Kasumi-1 (cell line): ENCODE measurements around the gene FKBP1A.
"Not testable (repeated sequence)": the region's sequence is repeated elsewhere in the genome, so short reads cannot be mapped to it uniquely, and the experiment has no call there.

ENCODE experiments used
- DNase-seq, 2 experiments: peaks; one replicate each; lab custom pipeline; 2025; lab: John Stamatoyannopoulos, UW

Gene FKBP1A

DNA sequence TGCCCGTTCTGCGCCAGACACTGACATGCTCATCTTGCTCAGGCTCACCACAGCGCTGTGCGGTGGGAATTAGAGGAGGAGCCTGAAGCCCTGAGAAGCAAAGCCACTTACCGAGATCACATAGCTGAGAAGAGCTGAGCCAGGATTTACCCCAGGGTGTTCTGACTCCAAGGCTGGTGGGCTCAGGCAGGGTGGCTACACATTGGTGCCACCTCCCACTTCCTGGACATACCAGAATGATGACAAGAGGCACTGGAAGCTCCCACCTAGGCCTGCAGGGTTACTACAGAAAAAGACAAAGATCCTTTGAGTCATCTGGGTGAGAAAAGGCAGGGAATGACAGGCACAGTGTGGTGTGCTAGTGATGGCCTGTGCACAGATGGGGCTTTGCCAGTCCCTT, 24.4 kb upstream of the FKBP1A start:
- no peak for DNase-seq

DNA sequence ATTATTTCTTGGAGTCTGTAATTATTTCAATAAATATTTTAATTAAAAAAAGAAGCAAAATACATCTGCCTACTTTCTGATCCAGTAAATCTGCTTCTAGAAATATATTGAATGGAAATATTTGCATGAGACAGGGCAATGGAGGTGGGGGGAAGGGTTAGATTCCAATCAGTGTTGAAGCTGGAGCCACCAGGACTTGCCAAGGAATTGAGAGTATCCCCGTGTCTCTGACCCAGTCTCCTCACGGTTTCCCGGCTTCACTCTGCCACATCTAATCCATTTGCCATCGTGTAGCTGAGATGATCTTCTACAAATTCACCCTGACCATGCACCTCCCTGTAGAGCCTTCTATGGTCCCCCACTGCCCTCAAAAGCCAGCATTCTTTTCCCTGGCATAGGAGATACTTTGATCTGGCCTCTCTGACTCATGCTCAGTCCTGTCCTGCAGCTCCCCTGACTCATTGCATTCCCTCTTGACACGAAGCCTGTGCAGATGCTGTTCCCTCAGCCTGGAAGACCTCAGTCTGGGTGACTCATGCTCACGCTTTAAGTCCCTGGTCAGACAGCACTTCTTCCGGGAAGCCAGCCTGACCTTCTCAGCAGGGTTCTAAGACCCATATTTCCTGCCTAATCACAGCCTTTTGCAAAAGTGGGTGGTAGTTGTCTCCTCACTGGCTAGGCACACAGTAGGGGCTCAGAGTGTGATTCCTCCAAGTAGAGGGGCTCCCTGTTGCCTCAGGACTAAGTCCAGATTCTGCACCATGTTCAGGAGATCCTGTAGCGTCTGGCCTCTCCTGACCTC, 23.0 kb upstream of the FKBP1A start:
- DNase-seq = no peak

DNA sequence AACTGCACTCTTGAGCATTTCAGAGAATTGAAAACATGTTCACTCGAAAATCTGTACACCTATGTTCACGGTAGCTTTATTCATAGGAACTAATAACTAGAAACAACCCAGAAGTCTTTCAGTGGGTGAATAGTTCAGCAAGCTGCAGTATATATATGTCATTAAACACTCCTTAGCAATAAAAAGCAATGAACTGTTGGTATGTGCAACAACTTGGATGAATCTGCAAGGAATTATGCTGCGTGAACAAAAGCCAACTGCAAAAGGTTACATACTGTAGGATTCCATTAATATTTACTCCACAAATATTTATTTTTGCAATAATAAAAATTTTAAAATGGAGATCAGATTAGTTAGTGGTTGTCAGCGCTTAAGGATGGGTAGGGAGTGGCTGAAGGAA, 22.1 kb upstream of the FKBP1A start:
- DNase-seq = no peak

DNA sequence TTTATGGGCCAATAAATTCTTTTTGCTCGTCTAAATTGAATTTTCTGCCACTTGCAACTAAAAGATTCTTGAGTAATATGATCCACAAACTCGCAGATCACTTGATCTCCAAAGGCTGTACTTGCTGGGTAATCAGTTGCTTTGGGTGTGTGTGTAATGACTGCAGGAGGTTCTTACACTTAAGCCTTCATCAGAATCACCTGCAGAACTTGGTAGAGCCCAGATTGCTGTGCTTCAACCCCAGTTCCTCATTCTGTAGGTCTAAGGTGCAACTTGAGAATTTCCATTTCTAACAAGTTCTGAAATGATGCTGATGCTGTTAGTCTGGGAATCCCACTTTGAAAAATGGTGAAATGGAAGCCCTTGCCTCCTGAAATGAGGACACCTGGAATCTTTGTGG, 12.9 kb upstream of the FKBP1A start:
- no peak for DNase-seq

DNA sequence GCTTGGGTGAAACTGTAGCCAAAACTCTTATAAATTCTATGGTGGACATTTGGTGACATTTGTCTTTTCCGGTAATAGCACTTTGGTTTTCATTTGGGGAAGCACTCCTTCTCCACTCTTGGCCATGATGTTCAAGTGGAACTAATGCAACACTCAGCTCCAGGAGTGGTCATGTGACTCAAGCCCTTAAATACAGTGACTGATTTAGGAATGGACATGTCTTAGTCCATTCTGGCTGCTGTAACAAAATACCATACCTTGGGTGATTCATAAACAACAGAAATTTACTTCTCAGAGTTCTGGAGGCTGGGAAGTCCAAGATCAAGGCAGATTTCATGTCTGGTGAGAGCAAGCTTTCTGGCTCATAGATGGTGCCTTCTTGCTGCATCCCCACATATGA, 10.8 kb upstream of the FKBP1A start:
- DNase-seq = no peak

DNA sequence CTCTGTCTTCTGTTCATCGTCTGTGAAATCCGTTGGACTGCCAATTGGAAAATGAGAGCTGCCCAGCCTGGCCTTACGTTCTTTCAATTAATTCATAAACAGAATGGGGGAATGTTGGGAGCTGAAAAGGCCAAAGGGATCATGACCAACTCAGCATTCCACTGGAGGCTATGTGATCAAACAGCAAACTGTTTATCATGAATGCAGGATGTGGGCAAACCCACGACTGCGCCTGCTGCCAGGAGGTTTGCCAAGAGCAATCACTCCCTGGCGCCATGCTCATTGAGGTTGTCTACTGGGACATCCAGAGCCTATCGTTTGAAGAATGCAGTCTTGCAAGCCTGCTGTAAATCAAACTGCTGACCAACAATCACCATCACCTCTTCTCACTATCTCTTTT, 9.3 kb upstream of the FKBP1A start:
- DNase-seq = no peak

DNA sequence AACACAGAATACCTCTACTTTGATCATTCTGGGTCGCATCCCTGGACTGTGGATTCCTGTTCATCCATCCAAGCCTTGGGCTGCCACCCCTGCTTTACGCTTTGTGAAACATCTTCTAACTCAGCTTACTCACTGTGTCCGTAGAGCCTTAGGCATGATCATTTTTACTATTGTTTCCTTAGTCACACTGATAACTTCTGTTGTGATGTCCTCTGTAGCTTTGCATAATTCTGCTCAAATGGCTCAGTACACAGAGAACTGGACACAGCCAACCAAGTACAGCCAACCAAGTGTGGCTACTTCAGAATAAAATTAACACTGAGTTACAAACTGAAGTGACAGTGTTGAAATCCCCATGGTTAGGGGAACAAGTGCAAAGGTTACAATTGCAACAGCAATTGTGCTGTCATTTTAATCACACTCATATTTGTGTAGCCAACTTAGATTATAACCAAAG, 8.6 kb upstream of the FKBP1A start:
- no peak for DNase-seq

DNA sequence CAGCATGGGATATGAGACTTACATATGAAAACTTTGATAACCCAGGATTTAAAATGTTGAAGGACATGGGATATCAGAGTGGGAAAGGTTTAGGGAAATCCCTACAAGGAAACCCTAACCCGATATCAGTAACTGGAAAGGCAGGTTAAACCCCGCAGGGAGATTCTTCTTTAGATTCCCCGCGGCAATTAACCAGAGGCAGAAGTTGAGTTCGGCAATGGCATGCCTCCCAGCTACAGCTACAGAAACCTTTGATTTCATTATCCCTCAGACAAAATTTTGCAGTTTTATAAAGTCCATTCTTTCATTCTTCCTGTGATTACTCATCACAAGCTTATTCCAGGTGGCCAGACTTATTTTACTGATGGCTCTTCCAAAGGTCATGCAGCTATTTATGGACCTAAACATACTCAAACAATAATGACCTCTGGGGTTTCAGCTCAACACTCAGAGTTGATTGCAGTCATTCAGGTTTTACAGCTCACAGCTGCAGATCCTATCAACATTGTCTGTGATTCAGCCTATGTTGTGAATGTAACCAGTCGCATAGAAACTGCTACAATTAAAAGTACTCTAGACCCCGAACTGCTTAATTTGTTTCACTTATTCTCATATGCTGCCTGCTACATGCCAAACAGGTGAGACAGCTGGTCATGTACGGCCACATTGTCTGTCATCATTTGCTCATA, 7.0 kb upstream of the FKBP1A start:
- not testable (repeated sequence) for DNase-seq

DNA sequence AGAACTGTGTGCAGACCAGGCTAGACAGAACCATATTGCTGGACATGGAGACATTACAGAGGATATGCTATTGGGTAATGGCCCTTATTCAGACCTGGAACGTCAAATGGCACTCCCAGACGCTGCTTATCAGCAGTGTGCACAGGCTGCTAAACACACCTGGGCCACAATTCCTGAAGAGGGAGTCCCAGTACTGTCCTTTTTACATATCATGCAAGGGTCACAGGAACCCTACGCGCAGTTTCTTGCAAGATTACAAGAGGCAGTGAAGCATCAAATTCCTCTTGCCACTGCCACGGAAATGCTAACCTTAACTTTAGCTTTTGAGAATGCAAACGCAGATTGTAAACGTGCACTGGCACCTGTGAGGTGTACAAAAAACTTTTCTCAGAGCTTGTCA, 5.3 kb upstream of the FKBP1A start:
- not testable (repeated sequence) for DNase-seq

DNA sequence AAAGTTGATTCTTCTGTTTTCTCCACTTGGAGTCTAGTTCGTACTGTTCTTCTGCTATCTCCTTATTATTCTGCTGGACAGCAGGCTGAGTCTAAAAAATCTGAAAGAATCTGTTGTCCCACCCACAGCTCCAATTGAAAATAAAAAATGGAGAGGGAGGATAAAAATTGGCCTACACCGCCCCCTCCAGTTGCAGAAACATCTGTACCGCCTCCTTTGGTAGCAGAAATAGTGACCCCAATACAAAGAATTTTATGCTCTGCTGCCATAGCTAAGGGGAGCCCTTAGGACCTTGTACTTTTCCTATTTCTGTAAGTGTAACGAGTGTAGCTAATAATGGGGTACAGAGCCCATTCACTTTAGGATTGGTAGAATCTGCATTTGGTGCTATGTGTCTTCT, 4.9 kb upstream of the FKBP1A start:
- peak; percentile 10 to 20 for DNase-seq

DNA sequence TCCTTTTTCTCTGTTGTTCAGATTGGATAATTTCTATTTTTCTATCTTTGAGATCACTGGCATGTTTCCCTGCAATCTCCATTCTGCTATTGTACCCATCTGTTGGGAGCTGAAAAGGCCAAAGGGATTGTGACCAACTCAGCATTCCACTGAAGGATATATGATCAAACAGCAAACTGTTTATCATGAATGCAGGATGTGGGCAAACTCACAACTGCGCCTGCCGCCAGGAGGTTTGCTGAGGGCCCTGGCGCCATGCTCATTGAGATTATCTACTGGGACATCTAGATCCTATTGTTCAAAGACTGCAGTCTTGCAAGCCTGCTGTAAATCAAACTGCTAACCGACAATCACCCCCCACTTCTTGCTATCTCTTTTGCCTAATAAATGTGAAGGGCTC, 3.8 kb upstream of the FKBP1A start:
- no peak for DNase-seq

DNA sequence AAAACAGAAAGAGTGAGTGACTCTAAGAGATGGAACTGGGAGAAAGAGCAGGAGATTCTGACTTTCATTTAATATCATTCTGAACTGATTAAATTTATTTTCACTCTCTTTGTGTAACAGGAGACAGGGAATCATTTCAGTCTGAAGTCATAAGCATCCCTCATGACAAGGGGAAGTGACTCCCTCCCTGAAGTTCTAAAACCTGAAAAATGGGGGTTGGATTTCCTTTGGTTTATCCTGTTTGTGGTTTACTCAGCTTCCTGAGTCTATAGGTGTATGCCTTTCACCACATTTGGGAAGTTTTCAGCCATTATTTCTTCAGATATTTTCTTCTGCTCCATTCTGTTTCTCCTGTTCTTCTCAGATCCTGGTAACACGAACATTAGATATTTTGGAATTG, 3.4 kb upstream of the FKBP1A start:
- DNase-seq = no peak

DNA sequence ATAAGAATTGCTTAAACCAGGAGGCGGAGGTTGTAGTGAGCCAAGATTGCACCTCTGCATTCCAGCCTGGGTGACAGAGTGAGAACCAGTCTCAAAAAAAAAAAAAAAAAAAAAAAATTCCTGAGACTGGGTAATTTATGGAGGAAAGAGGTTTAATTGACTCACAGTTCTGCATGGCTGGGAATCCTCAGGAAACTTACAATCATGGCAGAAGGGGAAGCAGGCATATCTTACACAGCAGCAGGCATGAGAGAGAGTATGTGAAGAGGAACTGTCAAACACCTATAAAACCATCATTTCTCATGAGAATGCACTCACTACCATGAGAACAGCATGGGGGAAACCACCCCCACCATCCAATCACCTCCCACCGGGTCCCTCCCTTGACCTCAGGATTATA, 1.8 kb upstream of the FKBP1A start:
- DNase-seq = no peak

DNA sequence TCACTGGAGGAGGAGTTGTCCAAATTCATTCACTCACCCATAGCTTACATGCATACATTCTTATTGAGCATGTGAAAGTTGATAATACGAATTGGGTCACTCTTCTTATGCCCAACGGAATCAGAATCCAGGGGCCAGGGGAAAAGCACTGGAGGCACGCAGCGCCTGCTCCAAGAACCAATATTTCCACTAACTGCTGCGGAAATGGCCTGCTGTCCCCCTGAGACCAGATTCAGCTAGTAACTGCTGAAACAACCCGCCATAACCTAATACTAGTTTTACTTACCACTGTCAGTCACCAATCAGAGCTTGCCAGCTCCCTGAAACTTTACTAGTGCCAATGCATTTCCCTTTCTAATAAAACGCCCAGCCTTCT, 641 bp upstream of the FKBP1A start:
- DNase-seq = peak; percentile 30 to 45

DNA sequence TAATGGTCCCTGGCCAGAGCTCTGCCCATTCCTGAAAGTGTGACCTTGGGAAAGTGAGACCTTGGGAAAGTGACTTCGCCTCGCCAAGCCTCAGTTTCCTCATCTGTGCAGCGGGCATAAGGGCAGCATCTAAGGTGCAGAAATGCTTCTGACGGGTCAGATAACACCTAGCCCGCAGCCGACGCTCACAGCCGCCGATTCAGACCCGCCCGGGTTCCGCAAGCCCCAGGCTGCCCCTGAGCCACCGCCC, 486 bp downstream of the FKBP1A start:
- no peak for DNase-seq

DNA sequence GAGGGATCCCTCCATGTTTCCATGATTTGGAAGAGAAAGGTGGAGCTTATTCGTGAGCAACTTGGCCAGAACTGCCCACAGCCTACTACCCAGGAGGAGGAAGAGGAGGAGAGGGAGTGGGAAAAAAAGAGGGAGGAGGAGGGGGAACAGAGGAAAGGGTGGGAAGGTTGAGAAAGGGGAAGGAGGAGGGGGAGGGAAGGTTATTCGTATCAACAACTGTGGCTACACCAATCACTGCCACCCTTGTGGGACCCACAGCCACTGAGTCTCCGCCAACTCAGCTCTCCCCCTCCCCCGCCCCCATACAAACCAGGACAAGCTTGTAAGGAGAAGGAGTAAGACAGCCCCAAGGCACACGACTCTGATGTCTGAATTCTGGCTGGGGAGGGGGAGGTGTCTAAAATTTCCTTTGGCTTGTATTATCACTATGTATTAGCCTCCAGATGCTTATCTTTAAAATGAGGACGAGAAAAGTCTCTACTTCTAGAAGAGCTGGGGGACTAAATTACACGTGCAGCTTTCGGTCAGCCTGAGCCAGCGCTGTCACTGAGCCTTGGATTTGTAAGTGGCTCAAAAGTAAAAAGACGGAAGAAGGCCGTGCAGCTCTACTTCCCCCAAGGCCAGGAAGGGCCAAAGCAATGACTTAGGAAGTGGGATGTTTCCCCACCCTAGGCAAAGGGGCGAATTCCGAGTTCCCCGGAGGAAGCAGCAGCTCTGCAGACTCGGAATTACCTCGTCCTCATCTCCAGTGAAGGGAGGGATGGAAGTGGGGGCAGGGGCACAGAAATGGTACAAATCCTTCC, 1.0 kb downstream of the FKBP1A start:
- DNase-seq = peak in 1 of 2 experiments; percentile 28

DNA sequence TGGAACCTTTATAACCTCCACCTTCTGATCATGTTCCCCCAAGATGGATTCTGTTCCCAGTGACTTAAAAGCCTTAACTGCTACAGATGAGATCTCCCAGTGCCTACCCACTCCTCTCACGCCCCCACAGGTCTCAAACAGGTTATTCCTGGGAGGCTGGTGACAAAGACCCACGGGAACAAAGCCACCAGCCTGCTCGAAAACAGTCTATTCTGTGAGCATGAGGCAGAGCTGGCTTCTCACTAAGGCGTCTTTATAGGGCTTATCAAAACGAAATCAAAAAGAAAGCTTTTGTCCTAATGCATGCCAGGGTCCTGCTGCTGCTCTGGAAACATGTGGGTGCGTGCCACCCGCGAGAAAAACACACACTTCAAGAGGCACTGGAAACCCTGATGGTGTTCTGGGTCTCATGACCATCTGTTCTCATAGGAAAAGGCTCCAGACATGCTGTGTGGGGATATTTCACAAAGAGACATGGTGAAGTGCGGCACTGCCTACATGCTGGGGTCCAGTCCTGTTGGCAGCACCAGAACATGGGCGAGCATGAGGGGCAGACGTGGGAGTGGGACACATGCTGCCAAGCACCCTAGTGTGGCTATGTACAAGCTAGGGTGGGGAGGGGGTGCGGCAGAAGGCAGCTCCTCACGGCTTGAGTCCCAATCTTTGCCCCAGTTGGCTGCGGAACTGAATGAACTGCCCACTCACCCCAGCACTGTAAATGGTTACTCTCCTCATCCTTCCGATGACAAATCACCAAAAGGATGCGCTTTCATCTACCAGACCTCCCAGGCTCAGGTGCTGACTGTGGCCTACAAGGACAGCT, 2.1 kb downstream of the FKBP1A start:
- DNase-seq = no peak

DNA sequence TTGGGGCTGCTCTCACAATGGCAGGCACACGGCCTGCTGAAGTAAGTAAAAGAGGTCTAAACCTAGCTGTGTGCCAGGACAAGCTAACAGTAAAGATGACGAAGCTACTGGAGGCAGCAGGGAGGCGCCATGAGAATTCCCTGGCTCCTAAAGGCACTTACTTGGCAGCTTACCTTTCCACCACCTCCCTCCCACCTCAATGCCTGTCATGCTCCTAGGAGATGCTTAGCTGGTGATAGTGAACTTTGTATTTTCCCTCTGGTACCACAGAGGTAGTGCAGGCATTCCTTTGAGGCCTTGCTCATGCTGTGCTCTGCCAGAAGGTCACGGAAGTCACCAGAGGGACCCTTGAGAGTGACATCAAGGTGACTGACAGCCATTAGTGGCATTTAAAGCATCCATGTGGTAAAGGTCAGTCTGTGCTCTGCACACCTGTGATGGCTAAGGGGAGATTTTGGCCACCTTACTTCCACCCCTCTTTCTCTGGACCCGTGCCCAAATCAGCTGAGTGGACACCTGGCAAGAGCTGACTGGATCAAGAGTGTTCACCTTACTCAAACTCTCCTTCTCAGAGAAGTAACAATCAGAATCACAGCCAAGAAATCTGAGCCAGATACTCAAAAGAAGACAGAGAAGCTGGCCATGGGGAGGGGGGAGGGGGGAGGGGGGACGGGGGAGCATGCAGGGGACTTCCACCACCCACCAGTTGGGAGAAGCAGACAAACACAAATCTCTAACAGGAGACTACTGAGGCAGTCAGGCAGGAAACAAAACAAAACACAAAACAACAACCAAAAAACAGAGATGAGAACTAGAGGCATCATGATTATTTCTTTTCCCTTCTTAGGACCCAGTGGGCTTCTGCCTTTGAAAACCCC, 2.9 kb downstream of the FKBP1A start:
- no peak for DNase-seq

DNA sequence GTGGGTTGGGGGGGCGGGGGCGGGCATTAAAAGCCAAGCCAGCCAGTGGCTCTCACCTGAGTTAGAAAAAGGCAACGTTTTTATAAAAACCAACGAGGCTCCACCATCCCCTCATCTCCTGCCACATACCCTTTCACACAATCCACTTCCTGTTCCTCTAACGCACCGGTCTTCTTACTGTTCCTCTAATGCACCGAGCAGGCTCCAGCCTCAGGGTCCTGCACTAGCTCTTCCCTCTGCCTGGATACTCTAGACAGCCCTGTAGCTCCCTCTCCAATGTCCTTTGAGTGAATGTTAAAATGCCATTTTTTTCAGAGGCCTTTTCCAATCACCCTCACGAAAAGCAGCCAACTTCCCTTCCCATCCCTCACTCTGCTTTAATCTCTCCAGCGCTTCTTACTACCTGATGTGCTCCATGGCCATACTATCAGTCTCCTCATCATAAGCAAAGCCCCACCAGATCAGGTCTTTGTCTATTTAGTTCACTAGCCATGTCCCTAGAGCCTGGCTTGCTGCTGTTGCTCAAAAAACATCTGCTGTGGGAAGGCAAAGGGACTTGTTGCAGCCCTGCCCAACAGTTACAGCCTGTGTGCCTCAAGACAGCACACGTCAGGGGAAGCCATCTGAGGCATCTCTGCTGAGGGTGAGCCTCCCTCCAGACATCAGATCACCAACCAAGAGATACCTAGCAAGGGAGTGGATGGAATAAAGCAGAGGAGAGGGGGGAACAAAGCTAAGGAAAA, 3.9 kb downstream of the FKBP1A start:
- DNase-seq = peak; percentile 82 to 87

DNA sequence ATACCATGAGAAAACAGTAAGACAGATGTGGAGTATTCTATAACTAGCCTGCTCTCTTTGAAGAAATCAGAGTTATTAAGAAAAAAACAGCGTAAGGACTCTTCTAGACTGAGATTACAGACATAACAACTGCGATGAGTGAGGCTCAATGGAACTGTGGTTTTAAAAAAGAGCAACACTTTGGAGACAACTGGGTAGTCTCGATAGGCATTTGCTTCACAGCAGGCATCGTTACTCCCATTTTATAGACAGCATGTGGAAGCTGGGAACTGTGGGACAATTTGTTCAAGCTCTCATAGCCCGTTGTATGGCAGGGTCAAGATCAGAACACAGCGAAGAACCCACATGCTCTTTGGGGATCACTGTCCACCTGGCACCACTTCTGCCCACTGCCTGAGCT, 4.6 kb downstream of the FKBP1A start:
- no peak for DNase-seq

DNA sequence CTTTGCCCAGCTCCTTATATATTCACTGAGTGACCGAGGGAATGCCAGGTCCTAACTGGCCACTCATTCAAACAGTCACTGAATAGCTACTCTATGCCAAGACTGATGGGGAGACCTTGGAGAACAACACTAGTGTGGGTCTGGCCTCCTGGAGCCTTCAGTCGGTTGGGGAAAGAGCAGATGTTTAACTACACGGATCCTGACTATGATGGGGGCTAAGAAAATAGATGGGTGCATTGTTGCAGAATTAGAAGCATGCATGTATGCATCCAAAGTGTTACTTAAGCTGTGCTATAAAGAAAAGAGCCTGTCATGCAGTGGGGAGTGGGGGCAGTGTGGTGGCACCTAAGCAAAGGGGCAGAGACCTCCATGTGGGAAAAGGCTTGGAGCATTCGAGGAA, 6.5 kb downstream of the FKBP1A start:
- no peak for DNase-seq
